K562 (cell line): Measurements from ENCODE around the gene TNFRSF18. TPM values are rescaled to one million over a fixed set of nuclear protein-coding genes. Genes with fewer than 3 reads are reported as not detected.

Source experiments
- ARNT ChIP-seq, 2 experiments: fragments of 450-650 bp; IDR thresholded peaks; 2 replicates each; pipeline ENCODE4 v1.6.1; 2016; ENCODE audit warnings: mild to moderate bottlenecking in 1 of 2
- CBX8 ChIP-seq: fragments of 200-600 bp; sonication (generic); IDR thresholded peaks from 2 replicates; pipeline ENCODE4 v1.6.1; 2012; ENCODE audit warnings: borderline replicate concordance, mixed run types, low read depth, mild to moderate bottlenecking, moderate library complexity, mixed read lengths, low read length, control low read depth, inconsistent platforms; ENCODE audit not compliant: poor library complexity, severe bottlenecking; ENCODE audit errors: extremely low read depth
- CSDE1 ChIP-seq, 2 experiments: fragments of 450-650 bp; IDR thresholded peaks; 2 replicates each; pipeline ENCODE4 v1.6.1; 2016; ENCODE audit warnings: mild to moderate bottlenecking in 1 of 2
- FOXA1 ChIP-seq: fragments of 450-650 bp; IDR thresholded peaks from 2 replicates; pipeline ENCODE4 v1.6.1; 2016; ENCODE audit warnings: mild to moderate bottlenecking, borderline replicate concordance
- HDAC1 ChIP-seq, 2 experiments: fragments of 450-650 bp; IDR thresholded peaks; 2 replicates each; pipeline ENCODE4 v1.6.1; 2016 to 2017; ENCODE audit warnings: inconsistent platforms in 1 of 2, mild to moderate bottlenecking in 1 of 2, moderate library complexity in 1 of 2
- HNRNPK ChIP-seq: fragments of 200-400 bp; formaldehyde crosslinking; IDR thresholded peaks from one replicate; pipeline ENCODE4 v1.6.1; 2018; ENCODE audit warnings: mild to moderate bottlenecking, low read depth, low read length; ENCODE audit not compliant: poor library complexity, severe bottlenecking
- MIER1 ChIP-seq: fragments of 450-650 bp; IDR thresholded peaks from 2 replicates; pipeline ENCODE4 v1.6.1; 2016; ENCODE audit warnings: antibody characterized with exemption, mild to moderate bottlenecking, low read depth
- PRMT5 ChIP-seq: sonication (generic); formaldehyde crosslinking; IDR thresholded peaks from 2 replicates; pipeline ENCODE4 v1.5.0; 2020; ENCODE audit warnings: missing genetic modification reagents
- RBM25 ChIP-seq: fragments of 200-400 bp; formaldehyde crosslinking; IDR thresholded peaks from 2 replicates; pipeline ENCODE4 v1.6.1; 2018; ENCODE audit warnings: low read length, low read depth, moderate library complexity; ENCODE audit not compliant: severe bottlenecking
- SMARCB1 ChIP-seq: IDR thresholded peaks from 2 replicates; pipeline ENCODE4 v1.6.1; 2011; ENCODE audit warnings: improper control_type of control experiment, low read depth; ENCODE audit not compliant: insufficient read length
- SNRNP70 ChIP-seq: fragments of 200-400 bp; formaldehyde crosslinking; optimal IDR thresholded peaks from 2 replicates; pipeline ENCODE3; 2017; ENCODE audit warnings: low read depth, low read length
- SRF ChIP-seq, 2 experiments: fragments of 250-450, 450-650 bp in 1 of 2; sonication (Bioruptor Pico) in 1 of 2; sonication (generic) in 1 of 2; formaldehyde crosslinking; IDR thresholded peaks; 2 replicates each; pipeline versions ENCODE4 v1.5.0 to v1.5.1; 2020 to 2022; ENCODE audit warnings: mild to moderate bottlenecking in 1 of 2, missing genetic modification reagents in 1 of 2
- STAT5A ChIP-seq: IDR thresholded peaks from 2 replicates; pipeline ENCODE4 v1.6.1; 2012; ENCODE audit warnings: low read length, inconsistent platforms, borderline replicate concordance
- TRIM28 ChIP-seq: fragments of 450-650 bp; IDR thresholded peaks from 2 replicates; pipeline ENCODE4 v1.6.1; 2017
- ZC3H4 ChIP-seq: sonication (generic); formaldehyde crosslinking; IDR thresholded peaks from 2 replicates; pipeline ENCODE4 v1.9.0; 2021; ENCODE audit warnings: missing genetic modification reagents, borderline replicate concordance
- ZC3H8 ChIP-seq: fragments of 450-650 bp; IDR thresholded peaks from 2 replicates; pipeline ENCODE4 v1.6.1; 2017
- ZNF766 ChIP-seq: fragments of 200-800 bp; sonication (Bioruptor generic); conservative IDR thresholded peaks from 2 replicates; pipeline ENCODE4 v1.6.1; 2016; ENCODE audit warnings: missing genetic modification characterization, missing compliant biosample characterization
- polyA plus RNA-seq, 8 experiments: library from polyadenylated mRNA; depleted of rRNA in 4 of 8; stranded (reverse) in 5 of 8; unstranded in 3 of 8; fragments of >200 nt; fragmentation: Nextera tagmentation in 2 of 8; fragmentation: Illumina TruSeq in 1 of 8; extraction: Ambion mirVana in 2 of 8; extraction: Trizol in 1 of 8; gene quantifications; 2 replicates each; pipeline versions ENCODE4 v1.2.1 to v1.2.3, GENCODE V29; 2011 to 2014; ENCODE audit warnings: inconsistent platforms in 1 of 8, missing spikeins in 1 of 8
- total RNA-seq, 7 experiments: library from RNA; depleted of rRNA in 6 of 7; stranded (reverse); fragments of >200 nt in 6 of 7; fragmentation: Illumina TruSeq in 2 of 7; extraction: Trizol in 2 of 7; gene quantifications; 2 replicates each; pipeline versions ENCODE4 v1.2.1 to v1.2.3, GENCODE V29; 2011 to 2021; ENCODE audit warnings: low replicate concordance in 1 of 7
- TF ChIP-seq, protein P1 (sequence below), 2 experiments: fragments of 250-450 bp in 1 of 2; fragments of 450-650 bp in 1 of 2; sonication (Bioruptor Pico) in 1 of 2; IDR thresholded peaks; 2 replicates each; pipeline versions ENCODE4 v1.6.1 to v1.8.0; 2016 to 2021; ENCODE audit warnings: mild to moderate bottlenecking in 2 of 2, moderate library complexity in 2 of 2, missing compliant biosample characterization in 1 of 2, missing genetic modification characterization in 1 of 2
- TF ChIP-seq, protein P2 (sequence below): fragments of 250-450 bp; sonication (Bioruptor Pico); IDR thresholded peaks from 2 replicates; pipeline ENCODE4 v1.4.0; 2020; ENCODE audit warnings: mild to moderate bottlenecking, moderate library complexity
- TF ChIP-seq, protein P3 (sequence below), 2 experiments: fragments of 450-650 bp in 1 of 2; IDR thresholded peaks; 2 replicates each; pipeline ENCODE4 v1.6.1; 2011 to 2017; ENCODE audit warnings: low read depth in 2 of 2, antibody characterized with exemption in 1 of 2, borderline replicate concordance in 1 of 2, low read length in 1 of 2, mild to moderate bottlenecking in 1 of 2, mixed read lengths in 1 of 2; ENCODE audit not compliant: control insufficient read depth in 1 of 2
- TF ChIP-seq, protein P4 (sequence below): fragments of 250-450 bp; sonication (Bioruptor Pico); IDR thresholded peaks from 2 replicates; pipeline ENCODE4 v1.8.0; 2022; ENCODE audit warnings: inconsistent platforms

TNFRSF18 gene
- total and polyA plus RNA-seq, 9 of the 15 experiments (the other 6 are each of a cell fraction or from before 2014, with no cell fraction given), result 0.24 to 0.27 TPM; not detected in 7

DNA sequence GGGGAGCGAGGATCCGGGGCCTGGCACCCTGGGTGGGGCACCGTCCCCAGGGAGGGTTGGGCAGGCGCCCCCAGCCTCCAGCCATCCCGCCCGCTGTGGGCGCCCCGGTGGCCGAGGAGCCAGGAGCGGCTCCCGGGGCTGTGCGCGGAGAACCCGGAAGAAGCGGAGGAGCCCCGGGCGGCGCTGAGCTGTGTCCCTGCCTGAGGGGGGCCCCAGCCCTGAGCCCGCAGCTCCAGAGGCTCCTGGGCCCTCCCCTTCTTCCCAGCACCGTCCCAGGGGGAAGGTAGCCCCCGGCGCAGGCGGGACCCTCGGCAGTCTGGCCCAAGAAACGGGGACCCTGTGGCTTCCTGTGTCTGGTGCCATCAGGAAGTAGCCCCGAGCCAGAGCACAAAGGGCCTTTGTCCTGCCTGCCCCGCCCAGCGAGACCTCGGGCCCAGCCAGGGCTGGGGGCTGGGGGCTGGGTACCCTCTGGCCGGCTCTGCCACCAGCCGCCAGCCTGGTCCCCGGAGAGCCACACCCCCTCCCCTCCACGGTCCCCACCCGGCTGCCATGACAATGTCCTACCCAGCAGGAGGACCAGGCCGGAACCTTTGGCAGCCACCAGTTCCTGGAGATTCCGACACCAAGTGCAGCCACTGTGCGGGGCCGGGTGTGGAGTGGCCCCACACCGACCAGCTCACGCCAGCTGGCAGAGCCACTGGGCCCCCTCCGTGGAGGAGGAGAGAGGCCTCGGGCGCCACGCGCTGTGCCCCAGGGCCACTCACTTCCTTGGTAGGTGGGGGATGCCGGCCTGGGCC, 48.3 kb downstream of the TNFRSF18 start (continued):
- TF ChIP-seq SNRNP70 (no peak), CSDE1 (IDR thresholded peaks at IDR 0.05) (no peak), FOXA1 (no peak), RBM25 (no peak), ZC3H4 (no peak), SRF (CRISPR knock-in tag; IDR thresholded peaks at IDR 0.05) (no peak), HDAC1 (IDR thresholded peaks at IDR 0.05) (no peak), SMARCB1 (no peak), CBX8 (no peak), PRMT5 (CRISPR knock-in tag) (no peak), ZNF766 (peak; percentile 71), ZC3H8 (no peak), MIER1 (no peak), STAT5A (no peak), TRIM28 (no peak), HNRNPK (no peak), ARNT (IDR thresholded peaks at IDR 0.05) (no peak)
- TF ChIP-seq, protein P1, sequence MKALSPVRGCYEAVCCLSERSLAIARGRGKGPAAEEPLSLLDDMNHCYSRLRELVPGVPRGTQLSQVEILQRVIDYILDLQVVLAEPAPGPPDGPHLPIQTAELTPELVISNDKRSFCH (CRISPR knock-in tag; IDR thresholded peaks at IDR 0.05), result no peak
- TF ChIP-seq, protein P1 (tag; IDR thresholded peaks at IDR 0.05), result peak; percentile 12; the same call in 1 of the 2 replicates
- TF ChIP-seq, protein P2, sequence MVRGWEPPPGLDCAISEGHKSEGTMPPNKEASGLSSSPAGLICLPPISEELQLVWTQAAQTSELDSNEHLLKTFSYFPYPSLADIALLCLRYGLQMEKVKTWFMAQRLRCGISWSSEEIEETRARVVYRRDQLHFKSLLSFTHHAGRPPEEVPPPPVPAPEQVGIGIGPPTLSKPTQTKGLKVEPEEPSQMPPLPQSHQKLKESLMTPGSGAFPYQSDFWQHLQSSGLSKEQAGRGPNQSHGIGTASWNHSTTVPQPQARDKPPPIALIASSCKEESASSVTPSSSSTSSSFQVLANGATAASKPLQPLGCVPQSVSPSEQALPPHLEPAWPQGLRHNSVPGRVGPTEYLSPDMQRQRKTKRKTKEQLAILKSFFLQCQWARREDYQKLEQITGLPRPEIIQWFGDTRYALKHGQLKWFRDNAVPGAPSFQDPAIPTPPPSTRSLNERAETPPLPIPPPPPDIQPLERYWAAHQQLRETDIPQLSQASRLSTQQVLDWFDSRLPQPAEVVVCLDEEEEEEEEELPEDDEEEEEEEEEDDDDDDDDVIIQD (CRISPR knock-in tag), result no peak
- TF ChIP-seq, protein P3, sequence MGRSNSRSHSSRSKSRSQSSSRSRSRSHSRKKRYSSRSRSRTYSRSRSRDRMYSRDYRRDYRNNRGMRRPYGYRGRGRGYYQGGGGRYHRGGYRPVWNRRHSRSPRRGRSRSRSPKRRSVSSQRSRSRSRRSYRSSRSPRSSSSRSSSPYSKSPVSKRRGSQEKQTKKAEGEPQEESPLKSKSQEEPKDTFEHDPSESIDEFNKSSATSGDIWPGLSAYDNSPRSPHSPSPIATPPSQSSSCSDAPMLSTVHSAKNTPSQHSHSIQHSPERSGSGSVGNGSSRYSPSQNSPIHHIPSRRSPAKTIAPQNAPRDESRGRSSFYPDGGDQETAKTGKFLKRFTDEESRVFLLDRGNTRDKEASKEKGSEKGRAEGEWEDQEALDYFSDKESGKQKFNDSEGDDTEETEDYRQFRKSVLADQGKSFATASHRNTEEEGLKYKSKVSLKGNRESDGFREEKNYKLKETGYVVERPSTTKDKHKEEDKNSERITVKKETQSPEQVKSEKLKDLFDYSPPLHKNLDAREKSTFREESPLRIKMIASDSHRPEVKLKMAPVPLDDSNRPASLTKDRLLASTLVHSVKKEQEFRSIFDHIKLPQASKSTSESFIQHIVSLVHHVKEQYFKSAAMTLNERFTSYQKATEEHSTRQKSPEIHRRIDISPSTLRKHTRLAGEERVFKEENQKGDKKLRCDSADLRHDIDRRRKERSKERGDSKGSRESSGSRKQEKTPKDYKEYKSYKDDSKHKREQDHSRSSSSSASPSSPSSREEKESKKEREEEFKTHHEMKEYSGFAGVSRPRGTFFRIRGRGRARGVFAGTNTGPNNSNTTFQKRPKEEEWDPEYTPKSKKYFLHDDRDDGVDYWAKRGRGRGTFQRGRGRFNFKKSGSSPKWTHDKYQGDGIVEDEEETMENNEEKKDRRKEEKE (IDR thresholded peaks at IDR 0.05; ENCODE audit: borderline replicate concordance in 1 of 2, control insufficient read depth in 1 of 2, low read depth in 2 of 2, low read length in 1 of 2), result no peak
- TF ChIP-seq, protein P4, sequence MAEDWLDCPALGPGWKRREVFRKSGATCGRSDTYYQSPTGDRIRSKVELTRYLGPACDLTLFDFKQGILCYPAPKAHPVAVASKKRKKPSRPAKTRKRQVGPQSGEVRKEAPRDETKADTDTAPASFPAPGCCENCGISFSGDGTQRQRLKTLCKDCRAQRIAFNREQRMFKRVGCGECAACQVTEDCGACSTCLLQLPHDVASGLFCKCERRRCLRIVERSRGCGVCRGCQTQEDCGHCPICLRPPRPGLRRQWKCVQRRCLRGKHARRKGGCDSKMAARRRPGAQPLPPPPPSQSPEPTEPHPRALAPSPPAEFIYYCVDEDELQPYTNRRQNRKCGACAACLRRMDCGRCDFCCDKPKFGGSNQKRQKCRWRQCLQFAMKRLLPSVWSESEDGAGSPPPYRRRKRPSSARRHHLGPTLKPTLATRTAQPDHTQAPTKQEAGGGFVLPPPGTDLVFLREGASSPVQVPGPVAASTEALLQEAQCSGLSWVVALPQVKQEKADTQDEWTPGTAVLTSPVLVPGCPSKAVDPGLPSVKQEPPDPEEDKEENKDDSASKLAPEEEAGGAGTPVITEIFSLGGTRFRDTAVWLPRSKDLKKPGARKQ (CRISPR knock-in tag), result no peak
